Lower leg skin (tissue), 4 donors: ENCODE results near the gene AHRR. TPM values are rescaled to one million over a fixed set of nuclear protein-coding genes. Genes with fewer than 3 reads are reported as not detected.

ENCODE experiments used
- DNase-seq, 2 donors: peaks; one replicate each; pipeline ENCODE4 v3.0.0-alpha.2; 2019; ENCODE audit warnings: low spot score in 2 of 2
- H3K4me3 ChIP-seq: fragments of 200-600 bp; sonication (generic); 2 replicates; pipeline ENCODE4 v1.5.1; 2017; ENCODE audit warnings: mild to moderate bottlenecking, low read depth; ENCODE audit not compliant: poor library complexity, severe bottlenecking
- POLR2A ChIP-seq, 2 donors: fragments of 450-650 bp; IDR thresholded peaks; one replicate each; pipeline ENCODE4 v1.6.1; 2016 to 2017; ENCODE audit warnings: antibody characterized with exemption in 2 of 2, mild to moderate bottlenecking in 1 of 2, moderate library complexity in 1 of 2
- WGBS, 2 donors: methylation state at CpG; one replicate each; pipeline ENCODE4 v1.1.5; 2018; 5-methylcytosine and 5-hydroxymethylcytosine counted together
- intact Hi-C: fragments of 100-400 bp; cut with DNase I; formaldehyde crosslinking; loops from one replicate; pipeline ENCODE4 v1.15.0; 2023; ENCODE audit warnings: low total_unique reads
- total RNA-seq, 4 donors: library from RNA; depleted of rRNA; stranded (reverse); fragments of >200 nt; gene quantifications; one replicate each; pipeline ENCODE4 v1.1.0, GENCODE V29; 2016
- TF ChIP-seq, protein P1 (sequence below), 3 donors: fragments of 450-650 bp; IDR thresholded peaks; one replicate each; pipeline ENCODE4 v1.5.1; 2016; ENCODE audit warnings: antibody characterized with exemption in 3 of 3, mild to moderate bottlenecking in 3 of 3, moderate library complexity in 2 of 3

AHRR gene
- total RNA-seq, 4 donors from 2014 or later, result 3.6 to 19.6 (median 6.0) TPM

DNA sequence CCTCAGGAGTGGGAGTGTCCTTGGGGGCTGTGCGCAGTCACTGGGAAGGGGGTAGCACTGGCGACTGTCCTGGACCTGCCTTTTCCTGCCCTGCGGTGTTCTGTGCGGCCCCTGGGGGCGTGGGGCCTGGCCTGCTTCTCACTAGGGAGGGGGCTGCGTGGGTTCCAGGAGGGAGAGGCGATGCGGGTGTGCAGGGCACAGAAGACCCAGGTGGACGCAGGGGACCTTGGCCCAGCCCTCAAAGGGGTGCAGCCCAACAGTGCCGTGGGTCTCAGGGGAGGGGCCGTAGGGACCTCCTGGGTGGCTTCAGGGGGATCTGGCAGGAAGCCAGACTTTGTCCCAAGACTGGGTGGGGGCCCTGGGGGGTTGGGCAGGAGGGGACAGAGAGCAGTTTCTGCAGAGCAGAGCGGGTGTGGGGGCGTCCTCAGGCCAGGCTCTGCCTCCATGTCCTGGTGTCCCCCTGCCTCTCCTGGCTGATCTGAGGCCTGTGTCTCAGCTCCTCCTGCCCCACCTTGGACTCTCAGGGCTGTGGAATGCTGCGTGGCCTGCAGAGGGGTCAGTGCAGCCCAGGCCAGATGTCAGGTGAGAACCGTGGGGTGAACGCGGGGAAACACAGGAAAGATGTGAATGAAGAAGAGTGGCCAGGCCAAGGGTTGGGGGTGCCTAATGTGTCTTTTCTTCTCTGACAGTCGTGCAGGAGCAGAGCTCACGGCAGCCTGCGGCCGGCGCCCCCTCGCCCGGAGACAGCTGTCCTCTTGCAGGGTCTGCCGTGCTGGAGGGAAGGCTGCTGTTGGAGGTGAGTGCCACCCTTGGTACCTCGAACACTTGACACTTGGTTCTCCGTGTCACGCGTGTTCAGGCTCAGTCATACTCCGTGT, 54.6 kb downstream of the AHRR start:
- intact Hi-C loops, result no loop called here
- DNase-seq, result peak; percentile 12 to 85
- H3K4me3 ChIP-seq, result no peak overlapping the region
- WGBS, 2 donors, result 91% methylated on average over 30 of the region's 30 CpGs
- TF ChIP-seq, protein P1, sequence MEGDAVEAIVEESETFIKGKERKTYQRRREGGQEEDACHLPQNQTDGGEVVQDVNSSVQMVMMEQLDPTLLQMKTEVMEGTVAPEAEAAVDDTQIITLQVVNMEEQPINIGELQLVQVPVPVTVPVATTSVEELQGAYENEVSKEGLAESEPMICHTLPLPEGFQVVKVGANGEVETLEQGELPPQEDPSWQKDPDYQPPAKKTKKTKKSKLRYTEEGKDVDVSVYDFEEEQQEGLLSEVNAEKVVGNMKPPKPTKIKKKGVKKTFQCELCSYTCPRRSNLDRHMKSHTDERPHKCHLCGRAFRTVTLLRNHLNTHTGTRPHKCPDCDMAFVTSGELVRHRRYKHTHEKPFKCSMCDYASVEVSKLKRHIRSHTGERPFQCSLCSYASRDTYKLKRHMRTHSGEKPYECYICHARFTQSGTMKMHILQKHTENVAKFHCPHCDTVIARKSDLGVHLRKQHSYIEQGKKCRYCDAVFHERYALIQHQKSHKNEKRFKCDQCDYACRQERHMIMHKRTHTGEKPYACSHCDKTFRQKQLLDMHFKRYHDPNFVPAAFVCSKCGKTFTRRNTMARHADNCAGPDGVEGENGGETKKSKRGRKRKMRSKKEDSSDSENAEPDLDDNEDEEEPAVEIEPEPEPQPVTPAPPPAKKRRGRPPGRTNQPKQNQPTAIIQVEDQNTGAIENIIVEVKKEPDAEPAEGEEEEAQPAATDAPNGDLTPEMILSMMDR (IDR thresholded peaks at IDR 0.05), result no peak
- TF ChIP-seq POLR2A (IDR thresholded peaks at IDR 0.05), result no peak

DNA sequence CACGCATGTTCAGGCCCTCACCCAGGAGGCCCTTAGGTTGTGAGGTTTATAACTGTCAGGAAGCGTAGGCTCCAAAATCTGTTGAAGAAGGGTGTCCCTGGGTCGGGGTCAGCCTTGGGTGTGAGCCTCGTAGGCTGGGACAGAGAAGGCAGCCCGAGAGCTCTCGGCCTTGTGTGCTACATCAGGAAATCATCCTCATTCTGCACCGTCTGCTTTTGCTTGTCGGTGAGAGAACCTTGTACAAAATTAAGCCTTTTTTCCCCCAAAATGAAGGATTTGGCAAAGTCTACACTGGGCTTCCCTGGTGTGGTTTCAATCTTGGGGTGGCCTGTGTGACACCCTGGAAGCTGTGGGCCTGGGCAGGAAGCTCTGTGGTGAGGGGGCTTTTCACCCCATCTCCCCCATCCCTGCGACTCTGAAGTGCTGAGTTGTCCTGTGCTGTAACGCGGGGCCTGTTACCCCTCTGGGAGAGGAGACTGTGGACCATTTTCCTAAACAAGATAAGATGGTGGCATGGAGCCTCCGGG, 55.3 kb downstream of the AHRR start:
- H3K4me3 ChIP-seq, result no peak overlapping the region
- WGBS, 2 donors, result 93 to 96% methylated on average over 12 of the region's 12 CpGs
- peak in 1 of 2 donors; percentile 54 for DNase-seq
- intact Hi-C loops, result no loop called here
- TF ChIP-seq POLR2A (IDR thresholded peaks at IDR 0.05), result no peak
- TF ChIP-seq, protein P1 (IDR thresholded peaks at IDR 0.05), result no peak

DNA sequence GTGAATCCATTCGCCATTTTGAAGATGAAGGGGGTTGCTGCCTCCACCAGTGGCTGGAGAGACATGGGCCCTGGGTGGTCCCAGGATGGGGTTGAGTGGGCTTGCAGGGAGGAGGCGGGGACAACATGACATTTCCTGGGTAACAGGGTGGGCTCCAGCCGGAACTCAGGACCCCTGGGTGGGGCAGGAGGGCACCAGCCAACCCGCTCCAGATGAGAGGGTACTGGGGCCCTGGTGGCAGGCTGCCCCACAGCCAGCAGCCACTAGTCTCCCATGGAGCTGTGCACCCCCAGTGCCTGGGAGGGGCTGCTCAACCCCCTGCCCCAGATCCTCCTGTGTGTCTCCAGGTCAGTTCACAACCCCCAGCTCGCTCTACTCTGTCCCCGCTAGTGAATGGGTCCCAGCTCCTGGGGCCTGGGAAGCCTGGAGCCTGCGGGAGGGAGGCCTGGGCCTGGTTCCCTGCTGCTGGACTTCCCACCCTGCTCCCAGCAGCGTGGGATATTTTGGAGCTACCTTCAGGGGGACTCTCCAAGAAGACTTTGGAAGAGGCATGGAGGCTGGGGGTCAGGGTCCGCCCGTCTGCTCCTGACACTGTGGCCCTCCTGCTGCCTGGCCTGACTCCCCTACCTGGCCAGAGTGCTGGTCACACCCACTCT, 55.9 kb downstream of the AHRR start:
- 96 to 98% methylated on average over 9 to 10 of the region's 10 CpGs for WGBS, 2 donors
- intact Hi-C loops, result no loop called here
- no peak overlapping the region for H3K4me3 ChIP-seq
- peak; percentile 9 to 79 for DNase-seq
- TF ChIP-seq POLR2A (IDR thresholded peaks at IDR 0.05), result no peak
- TF ChIP-seq, protein P1 (IDR thresholded peaks at IDR 0.05), result no peak

DNA sequence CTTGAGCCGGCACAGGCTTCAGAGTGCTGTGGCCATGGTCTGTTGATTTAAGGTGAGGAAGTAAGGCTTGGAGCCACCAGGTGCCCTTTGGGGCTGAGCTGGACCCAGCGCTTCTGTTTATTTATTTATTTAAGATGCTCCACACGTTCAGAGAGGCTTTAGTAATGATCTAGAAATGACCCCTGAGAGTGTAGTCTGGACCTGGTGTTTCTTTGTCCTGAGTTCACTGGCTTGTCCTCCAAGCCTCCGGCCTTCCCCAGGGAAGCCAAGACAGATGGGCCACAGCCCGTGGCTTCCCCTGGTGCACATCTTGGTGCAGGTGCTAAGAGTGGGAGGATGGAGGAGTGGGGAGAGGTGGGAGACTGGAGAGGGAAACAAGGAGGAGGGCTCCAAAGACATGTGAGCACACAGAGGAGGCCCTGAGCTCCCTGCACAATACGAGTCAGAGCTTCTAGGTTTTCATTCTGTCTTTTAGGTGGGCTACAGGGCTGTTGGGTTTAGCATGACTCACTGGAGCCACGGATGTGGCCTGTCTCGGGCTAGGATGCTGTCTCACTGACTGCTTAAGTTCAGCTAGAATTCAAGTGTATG, 56.9 kb downstream of the AHRR start:
- WGBS, 2 donors, result 89 to 93% methylated on average over 8 of the region's 8 CpGs
- H3K4me3 ChIP-seq, result no peak overlapping the region
- peak; percentile 7 to 58 for DNase-seq
- intact Hi-C loops, result no loop called here
- TF ChIP-seq POLR2A (IDR thresholded peaks at IDR 0.05), result no peak
- TF ChIP-seq, protein P1 (IDR thresholded peaks at IDR 0.05), result no peak

DNA sequence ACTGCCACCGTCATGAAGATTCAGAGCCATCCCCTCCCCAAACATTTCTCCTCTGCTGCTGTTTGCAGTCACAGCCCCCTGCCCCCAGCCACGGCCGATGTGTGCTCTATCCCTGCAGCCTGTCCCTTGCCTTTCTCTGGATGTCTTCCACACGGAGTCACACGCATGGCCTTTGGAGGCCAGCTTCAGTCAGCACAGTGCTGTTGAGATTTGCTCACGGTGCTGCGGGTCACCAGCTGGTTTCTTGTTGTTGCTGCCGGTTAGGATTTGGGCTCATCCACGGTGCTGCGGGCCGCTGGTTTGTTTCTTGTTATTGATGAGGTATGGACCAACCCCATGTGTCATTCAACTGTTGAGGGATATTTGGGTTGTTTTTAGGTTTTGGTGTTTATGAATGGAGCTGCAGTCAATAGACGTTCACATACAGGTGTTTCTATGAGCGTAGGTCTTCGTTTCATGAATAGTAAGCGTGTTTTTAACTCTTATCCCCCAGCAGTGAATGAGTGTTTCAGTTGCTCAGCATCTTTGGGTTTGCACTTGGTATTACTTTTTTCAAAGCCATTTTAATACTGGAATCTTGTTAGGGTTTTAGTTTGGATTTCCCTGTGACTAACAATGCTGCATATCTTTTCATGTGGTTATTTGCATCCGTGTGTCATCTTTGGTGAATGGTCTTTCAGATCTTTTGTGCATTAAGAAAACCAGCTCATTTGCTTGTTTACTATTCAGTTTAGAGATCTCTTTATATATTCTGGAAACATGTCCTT, 57.6 kb downstream of the AHRR start:
- peak in 1 of 2 donors; percentile 68 for DNase-seq
- WGBS, 2 donors, result 93 to 94% methylated on average over 16 of the region's 16 CpGs
- intact Hi-C loops, result no loop called here
- TF ChIP-seq, protein P1 (IDR thresholded peaks at IDR 0.05), result no peak
- no peak for TF ChIP-seq POLR2A (IDR thresholded peaks at IDR 0.05)
- no peak overlapping the region for H3K4me3 ChIP-seq
